Measurements from ENCODE around the gene PNPLA3. TPM values are rescaled to one million over a fixed set of nuclear protein-coding genes. Genes with fewer than 3 reads are reported as not detected.

The PNPLA3 gene, protein sequence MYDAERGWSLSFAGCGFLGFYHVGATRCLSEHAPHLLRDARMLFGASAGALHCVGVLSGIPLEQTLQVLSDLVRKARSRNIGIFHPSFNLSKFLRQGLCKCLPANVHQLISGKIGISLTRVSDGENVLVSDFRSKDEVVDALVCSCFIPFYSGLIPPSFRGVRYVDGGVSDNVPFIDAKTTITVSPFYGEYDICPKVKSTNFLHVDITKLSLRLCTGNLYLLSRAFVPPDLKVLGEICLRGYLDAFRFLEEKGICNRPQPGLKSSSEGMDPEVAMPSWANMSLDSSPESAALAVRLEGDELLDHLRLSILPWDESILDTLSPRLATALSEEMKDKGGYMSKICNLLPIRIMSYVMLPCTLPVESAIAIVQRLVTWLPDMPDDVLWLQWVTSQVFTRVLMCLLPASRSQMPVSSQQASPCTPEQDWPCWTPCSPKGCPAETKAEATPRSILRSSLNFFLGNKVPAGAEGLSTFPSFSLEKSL
- total RNA-seq: 1.3 and 1.7 TPM in 2 replicates

DNA sequence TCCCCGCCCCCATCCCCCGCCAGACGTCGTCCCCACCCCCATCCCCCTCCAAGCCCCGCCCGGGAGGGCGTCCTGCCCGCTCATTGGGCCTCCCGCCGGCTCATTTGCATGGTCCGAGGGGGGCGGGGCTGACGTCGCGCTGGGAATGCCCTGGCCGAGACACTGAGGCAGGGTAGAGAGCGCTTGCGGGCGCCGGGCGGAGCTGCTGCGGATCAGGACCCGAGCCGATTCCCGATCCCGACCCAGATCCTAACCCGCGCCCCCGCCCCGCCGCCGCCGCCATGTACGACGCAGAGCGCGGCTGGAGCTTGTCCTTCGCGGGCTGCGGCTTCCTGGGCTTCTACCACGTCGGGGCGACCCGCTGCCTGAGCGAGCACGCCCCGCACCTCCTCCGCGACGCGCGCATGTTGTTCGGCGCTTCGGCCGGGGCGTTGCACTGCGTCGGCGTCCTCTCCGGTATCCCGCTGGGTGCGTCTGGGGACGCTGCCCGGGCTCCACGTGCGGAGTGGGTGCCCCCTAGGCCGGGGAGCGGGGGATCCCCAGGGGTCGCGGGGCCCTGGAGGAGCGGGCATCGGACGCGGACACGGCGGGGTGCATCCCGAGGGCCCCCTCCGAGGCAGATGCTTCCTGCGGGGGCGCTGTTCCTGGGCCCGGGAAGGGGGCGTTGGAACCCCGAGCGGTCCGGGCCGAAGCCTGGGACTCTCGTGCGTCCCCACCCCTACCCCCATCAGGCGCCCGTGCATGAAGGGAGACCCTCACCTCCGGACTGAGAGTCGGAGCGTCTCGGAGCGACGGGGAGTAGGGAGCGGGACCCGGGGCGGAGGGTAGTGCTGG, at the start of gene PNPLA3:
TSS of gene PNPLA3 (plus strand) at position 175 of the 834 bp plus-strand sequence. CDS start at position 282, 107 bp downstream.
- Mint-ChIP-seq H3K27ac (peak within 1 kb of the TSS; percentile 50), H3K4me3 (ENCODE audit: low read depth) (peak within 1 kb of the TSS; percentile 78), H3K9me3 (no peaks in the 10 kb centered on the region), H3K36me3 (ENCODE audit: low read depth) (no peaks in the 10 kb centered on the region), H3K27me3 (ENCODE audit: low read depth) (peaks cover 16% of the 10 kb centered on the region), H3K4me1 (ENCODE audit: low read depth) (peaks cover 6% of the 10 kb centered on the region)
- intact Hi-C loops (cut with micrococcal nuclease): no loop called here
- peak; percentile 77 for DNase-seq (ENCODE audit: low spot score)

DNA sequence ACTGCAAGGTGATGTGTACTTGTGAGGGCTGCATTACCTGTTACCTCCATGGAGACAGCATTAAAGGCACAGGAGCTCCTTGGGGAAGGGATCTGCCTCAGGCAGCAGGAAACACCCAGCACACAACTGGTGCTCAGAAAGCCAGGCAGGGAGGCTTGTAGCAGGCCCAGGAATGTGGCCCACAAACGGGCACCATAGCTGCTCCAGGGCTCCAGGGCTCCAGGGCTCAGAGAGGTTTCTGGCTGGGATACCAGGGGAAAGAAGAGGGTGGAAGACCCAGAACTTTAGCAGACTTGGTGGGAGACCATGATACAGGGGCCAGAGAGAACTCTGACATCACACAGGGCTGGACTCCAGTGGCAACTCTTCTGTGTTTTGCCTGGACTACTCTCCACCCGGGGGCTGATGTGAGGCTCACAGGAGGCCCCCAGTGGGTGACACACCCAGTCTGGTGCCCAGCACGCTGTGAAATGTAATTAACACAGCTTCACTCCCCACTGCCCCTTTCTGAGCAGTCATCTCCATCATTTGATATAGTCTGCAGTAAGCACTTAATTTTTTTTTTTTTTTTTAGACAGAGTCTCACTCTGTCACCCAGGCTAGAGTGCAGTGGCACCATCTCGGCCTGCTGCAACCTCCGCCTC, 46.6 kb upstream of the PNPLA3 start:
- no peaks in the 10 kb centered on the region for H3K9me3 Mint-ChIP-seq
- H3K4me1 Mint-ChIP-seq (ENCODE audit: low read depth): no peaks in the 10 kb centered on the region
- intact Hi-C loops (cut with micrococcal nuclease): no loop called here
- DNase-seq (ENCODE audit: low spot score): no peak
- no peaks in the 10 kb centered on the region for H3K27me3 Mint-ChIP-seq (ENCODE audit: low read depth)
- no peak overlapping the region for H3K27ac Mint-ChIP-seq
- no peaks in the 10 kb centered on the region for H3K36me3 Mint-ChIP-seq (ENCODE audit: low read depth)
- H3K4me3 Mint-ChIP-seq (ENCODE audit: low read depth): no peak overlapping the region

DNA sequence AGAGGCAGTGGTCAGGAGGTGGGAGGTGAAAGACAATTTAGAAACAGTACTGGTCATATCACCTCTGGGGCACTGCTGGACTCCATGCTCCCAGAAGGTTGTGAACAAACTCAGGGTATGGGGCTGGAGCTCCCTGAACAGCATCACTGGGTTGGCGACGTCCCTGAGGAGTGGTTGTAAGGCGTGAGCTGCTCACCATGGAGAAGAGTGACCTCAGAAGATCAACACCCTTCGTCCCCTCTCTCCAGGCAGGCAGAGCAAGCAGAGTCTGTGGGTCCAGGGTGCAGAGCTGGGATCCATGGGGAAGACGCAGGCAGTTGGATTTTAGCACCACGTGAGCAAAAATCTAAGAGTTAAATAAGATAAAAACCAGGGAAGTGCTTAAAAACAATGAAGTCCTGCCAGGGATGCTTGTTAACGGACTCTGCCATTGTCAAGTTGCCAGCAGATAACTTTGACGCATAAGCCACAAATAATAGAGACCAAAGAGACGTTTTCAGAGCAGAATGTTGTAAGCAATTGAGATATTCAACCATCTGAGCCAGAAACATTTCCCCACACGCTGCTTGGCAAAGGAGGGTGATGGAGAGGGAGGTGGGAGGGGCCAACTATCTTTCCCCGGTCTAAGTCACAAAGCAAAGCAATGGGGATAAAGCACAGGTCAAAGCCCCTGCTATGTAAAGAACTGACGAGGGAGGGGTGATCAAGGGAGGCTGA, 45.4 kb upstream of the PNPLA3 start:
- Mint-ChIP-seq H3K36me3 (ENCODE audit: low read depth) (no peaks in the 10 kb centered on the region), H3K27me3 (ENCODE audit: low read depth) (no peaks in the 10 kb centered on the region), H3K4me3 (ENCODE audit: low read depth) (no peak overlapping the region), H3K4me1 (ENCODE audit: low read depth) (no peaks in the 10 kb centered on the region), H3K9me3 (no peaks in the 10 kb centered on the region), H3K27ac (no peak overlapping the region)
- intact Hi-C loops (cut with micrococcal nuclease): no loop called here
- DNase-seq (ENCODE audit: low spot score): no peak

DNA sequence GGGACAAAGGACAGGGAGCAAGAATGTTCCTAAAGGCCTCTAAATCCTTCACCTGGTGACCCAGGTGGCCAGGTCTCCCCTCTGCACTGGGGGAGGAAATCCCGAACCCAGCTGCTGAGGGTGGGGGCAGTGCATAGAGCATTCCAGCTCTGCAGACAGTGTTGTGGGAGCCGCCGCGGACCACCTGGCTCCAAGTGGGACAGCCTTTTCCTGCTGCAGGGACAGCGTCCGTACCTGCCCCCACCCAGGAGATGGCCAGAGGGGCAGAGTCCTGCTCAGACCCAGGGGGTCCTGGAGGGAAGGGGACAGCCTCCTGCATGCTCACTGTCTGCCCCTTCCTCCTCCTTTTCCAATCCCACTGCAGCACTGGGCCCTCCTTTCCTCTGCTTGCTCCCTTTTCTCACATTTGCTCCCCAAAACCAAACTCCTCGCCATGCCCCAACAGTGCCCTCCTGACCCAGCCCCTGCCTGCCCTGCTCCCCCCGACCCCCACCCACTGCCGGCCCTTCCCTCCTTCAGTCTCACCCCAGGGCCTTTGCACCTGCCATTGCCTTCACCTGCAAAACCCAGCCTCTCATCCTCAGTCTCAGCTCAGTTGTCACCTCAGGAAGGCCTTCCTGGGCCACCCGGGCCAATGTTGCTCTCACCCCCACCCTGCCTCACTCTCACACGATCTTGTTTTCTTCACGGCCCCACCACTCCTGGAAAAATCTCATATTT, 44.6 kb upstream of the PNPLA3 start:
- H3K27me3 Mint-ChIP-seq (ENCODE audit: low read depth): no peaks in the 10 kb centered on the region
- intact Hi-C loops (cut with micrococcal nuclease): no loop called here
- no peak overlapping the region for H3K4me3 Mint-ChIP-seq (ENCODE audit: low read depth)
- no peaks in the 10 kb centered on the region for H3K9me3 Mint-ChIP-seq
- no peak for DNase-seq (ENCODE audit: low spot score)
- H3K27ac Mint-ChIP-seq: no peak overlapping the region
- H3K36me3 Mint-ChIP-seq (ENCODE audit: low read depth): no peaks in the 10 kb centered on the region
- H3K4me1 Mint-ChIP-seq (ENCODE audit: low read depth): no peaks in the 10 kb centered on the region

DNA sequence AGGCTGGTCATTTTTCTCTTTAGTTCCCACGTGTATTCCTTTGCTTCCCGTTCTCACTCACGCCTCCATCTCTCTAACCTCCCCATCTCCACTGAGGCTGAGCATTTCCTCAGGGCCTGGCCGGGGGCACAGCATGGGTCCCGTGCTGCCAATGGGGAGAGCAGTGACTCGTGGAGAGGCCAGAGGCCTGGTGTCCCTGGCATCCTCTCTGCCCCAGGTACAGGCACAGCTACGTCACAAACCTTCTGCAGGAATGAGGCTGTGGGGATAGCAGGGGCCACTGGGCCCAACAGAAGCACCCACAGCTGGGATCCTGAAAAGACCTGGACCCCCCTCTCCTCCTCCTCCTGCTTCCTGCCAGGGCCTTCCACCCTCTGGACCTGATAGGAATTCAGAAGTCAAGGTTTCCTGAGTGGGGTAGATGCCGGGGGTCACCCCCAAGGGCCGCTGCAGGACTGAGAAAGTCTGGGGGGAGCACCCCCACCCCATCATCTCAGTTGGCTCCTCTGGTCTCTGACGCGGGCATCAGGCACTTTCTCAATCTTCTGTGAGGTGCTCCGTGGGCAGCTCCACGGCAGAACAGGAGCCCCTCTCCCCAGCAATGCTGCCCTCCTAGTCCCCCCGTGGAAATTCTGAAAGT, 43.6 kb upstream of the PNPLA3 start:
- Mint-ChIP-seq H3K27ac (no peak overlapping the region), H3K4me3 (ENCODE audit: low read depth) (no peak overlapping the region), H3K36me3 (ENCODE audit: low read depth) (no peaks in the 10 kb centered on the region), H3K27me3 (ENCODE audit: low read depth) (no peaks in the 10 kb centered on the region), H3K9me3 (no peaks in the 10 kb centered on the region), H3K4me1 (ENCODE audit: low read depth) (no peaks in the 10 kb centered on the region)
- no peak for DNase-seq (ENCODE audit: low spot score)
- intact Hi-C loops (cut with micrococcal nuclease): no loop called here

DNA sequence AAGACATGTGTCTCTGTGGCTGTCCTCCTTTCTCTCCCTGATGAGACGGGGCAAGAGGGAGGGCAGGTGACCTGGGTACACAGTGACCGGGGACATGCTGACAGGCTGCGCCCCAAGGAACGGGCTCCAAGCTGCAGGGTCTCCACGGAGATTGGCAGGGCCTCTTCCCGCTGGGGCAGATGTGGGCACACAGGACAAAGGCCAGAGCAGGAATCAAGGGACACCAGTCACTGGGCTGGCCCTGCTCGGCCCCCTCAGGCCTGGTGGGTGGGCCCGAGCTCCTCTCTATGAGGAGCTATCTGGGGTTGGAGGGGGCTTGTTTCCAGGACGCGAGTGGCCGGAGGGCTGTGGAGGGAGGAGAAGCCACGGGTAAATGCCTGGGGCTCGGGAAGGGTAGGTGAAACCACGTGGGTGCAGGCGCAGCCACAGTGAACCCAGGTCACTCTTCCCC, 43.0 kb upstream of the PNPLA3 start:
- intact Hi-C loops (cut with micrococcal nuclease): no loop called here
- no peaks in the 10 kb centered on the region for H3K9me3 Mint-ChIP-seq
- H3K4me3 Mint-ChIP-seq (ENCODE audit: low read depth): no peak overlapping the region
- H3K27ac Mint-ChIP-seq: no peak overlapping the region
- H3K36me3 Mint-ChIP-seq (ENCODE audit: low read depth): no peaks in the 10 kb centered on the region
- H3K4me1 Mint-ChIP-seq (ENCODE audit: low read depth): no peaks in the 10 kb centered on the region
- H3K27me3 Mint-ChIP-seq (ENCODE audit: low read depth): no peaks in the 10 kb centered on the region
- DNase-seq (ENCODE audit: low spot score): no peak

DNA sequence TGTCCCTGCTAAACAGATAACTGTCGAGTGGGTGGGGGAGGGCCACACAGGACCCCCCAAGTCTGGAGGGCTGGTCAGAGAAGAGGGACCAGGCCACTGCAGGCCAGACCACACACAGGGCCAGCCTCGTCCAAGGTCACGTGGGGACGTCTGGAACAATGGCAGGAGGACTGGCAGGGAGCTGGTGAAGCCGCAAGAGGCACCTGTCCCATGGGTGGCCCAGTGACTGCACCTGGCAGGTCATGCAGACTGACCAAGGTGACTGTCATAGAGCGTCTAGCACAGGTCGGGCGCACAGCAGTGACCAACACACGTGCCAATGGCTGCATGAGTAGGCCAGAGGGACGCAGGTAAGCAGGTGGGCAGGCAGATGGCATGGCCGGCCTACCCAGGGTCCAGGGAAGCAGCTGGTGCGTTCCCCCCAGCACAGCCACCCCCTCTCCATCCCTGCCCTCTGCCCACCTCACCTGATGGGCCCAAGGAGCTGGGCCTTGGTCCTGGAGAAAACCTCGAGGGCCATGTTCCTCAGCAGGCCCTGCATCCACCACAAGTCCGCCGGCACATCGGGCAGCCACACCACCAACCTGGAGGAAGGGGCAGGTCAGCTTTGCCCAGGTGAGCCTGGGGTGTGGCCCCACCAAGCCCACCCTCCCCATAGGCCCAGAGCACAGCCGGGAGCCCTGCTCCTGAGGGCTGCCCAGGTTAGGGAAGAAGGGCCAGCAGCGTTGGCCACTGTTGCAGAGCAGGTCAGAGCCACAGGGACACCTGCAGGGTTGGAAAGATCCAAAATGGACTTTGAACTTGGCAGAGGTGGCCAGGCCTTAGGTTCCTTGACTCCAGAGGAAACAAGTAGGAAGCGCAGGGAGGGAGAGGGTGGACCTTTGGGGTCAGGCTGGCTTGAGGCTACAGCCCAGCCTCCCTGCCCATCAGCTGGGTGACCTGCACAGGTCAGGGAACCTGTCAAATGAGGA, 42.2 kb upstream of the PNPLA3 start:
- H3K4me1 Mint-ChIP-seq (ENCODE audit: low read depth): no peaks in the 10 kb centered on the region
- intact Hi-C loops (cut with micrococcal nuclease): no loop called here
- DNase-seq (ENCODE audit: low spot score): no peak
- H3K9me3 Mint-ChIP-seq: no peaks in the 10 kb centered on the region
- H3K27me3 Mint-ChIP-seq (ENCODE audit: low read depth): no peaks in the 10 kb centered on the region
- no peak overlapping the region for H3K27ac Mint-ChIP-seq
- H3K36me3 Mint-ChIP-seq (ENCODE audit: low read depth): no peaks in the 10 kb centered on the region
- no peak overlapping the region for H3K4me3 Mint-ChIP-seq (ENCODE audit: low read depth)

DNA sequence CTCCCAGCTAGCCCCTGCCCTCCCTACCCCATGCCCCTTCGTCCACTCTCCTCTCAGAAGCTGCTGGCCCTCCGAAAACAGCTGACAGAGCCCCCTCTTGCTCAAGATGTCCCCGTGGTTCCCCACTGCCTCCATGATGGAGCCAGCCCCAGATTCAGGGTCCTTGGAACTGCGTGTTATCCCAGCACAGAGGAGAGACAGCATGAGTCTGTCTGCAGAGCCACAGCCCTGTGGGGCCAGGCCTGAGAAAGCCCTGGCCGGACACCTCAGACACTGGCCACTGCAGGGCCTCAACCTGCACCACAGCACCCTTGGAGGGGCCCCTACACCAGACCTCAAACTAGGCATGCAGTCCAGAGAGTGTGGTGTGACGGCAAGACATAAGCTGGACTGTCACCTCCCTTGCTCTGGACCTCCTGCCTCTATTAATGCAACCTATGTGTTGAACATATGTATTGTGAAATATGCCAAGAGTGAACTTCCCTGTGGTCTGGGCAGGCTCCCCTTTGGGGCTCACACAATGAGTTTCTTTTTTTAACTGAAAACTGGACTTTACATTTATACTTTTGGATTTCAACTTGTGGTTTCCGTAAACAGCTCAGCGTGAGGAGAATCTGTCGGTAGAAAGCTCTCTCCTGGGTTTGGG, 41.4 kb upstream of the PNPLA3 start:
- no peaks in the 10 kb centered on the region for H3K4me1 Mint-ChIP-seq (ENCODE audit: low read depth)
- H3K9me3 Mint-ChIP-seq: no peaks in the 10 kb centered on the region
- no peak for DNase-seq (ENCODE audit: low spot score)
- H3K4me3 Mint-ChIP-seq (ENCODE audit: low read depth): no peak overlapping the region
- no peaks in the 10 kb centered on the region for H3K27me3 Mint-ChIP-seq (ENCODE audit: low read depth)
- no peak overlapping the region for H3K27ac Mint-ChIP-seq
- intact Hi-C loops (cut with micrococcal nuclease): no loop called here
- no peaks in the 10 kb centered on the region for H3K36me3 Mint-ChIP-seq (ENCODE audit: low read depth)

DNA sequence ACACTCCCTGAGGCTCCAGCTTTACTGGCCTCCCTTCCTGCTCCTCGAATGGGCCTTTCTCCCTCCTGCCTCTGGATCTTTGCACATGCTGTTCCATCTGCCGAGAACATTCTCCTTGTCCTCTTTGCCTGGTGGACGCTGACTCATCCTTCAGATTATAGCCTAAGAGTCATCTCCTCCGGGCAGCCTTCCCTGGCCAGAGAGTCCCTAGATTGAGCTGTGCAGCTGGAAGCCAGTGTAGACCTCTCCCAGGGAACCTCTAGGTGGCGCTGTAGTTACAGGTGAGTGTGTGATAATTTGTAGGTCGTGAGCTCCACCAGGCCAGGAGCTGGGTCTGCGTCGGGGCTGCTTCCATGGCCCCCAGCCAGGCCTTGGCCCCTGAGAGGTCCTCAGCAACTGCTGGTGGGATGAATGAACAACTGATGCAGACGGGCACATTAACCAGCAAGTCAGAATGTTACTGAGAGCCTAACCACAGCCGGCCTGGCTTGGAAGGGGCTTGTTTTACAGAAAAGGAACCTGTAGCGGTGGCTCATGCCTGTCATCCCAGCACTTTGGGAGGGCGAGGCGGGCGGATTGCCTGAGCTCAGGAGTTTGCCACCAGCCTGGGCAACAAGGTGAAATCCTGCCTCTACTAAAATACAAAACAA, 40.5 kb upstream of the PNPLA3 start:
- DNase-seq (ENCODE audit: low spot score): peak; percentile 46
- Mint-ChIP-seq H3K27ac (no peak overlapping the region), H3K4me3 (ENCODE audit: low read depth) (no peak overlapping the region), H3K36me3 (ENCODE audit: low read depth) (no peaks in the 10 kb centered on the region), H3K27me3 (ENCODE audit: low read depth) (no peaks in the 10 kb centered on the region), H3K4me1 (ENCODE audit: low read depth) (no peaks in the 10 kb centered on the region), H3K9me3 (no peaks in the 10 kb centered on the region)
- intact Hi-C loops (cut with micrococcal nuclease): no loop called here

DNA sequence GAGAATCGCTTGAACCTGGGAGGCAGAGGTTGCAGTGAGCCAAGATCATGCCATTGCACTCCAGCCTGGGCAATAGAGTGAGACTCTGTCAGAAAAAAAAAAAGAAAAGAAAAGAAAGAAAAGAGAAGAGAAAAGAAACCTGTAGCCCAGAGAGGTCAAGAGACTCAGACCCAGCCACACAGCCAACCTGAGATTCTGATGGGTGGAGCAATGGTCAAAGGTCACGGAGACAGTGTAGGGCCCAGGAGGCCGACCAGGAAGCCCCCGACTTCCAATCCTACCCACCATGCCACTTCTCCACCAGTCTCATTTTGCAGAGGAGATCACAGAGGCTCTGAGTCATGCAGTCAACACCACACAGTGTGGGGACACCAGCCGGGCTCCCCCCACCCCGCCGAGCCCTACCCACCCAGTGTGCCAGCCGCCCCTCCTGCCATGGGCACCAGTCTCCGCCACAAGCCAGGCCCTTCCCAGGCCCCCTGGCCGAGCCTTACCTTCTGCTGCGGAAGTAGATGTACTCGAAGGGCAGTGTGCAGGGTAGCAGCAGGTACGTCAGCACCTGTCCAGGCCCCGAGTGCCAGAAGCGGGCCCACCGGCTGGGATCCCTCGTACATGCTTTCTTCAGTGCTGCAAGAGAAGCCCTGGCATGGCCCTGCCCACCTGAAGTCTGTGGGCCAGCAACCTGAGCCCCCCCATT, 39.7 kb upstream of the PNPLA3 start:
- H3K4me1 Mint-ChIP-seq (ENCODE audit: low read depth): no peaks in the 10 kb centered on the region
- H3K27me3 Mint-ChIP-seq (ENCODE audit: low read depth): peaks cover under 1% of the 10 kb centered on the region
- no peak overlapping the region for H3K27ac Mint-ChIP-seq
- intact Hi-C loops (cut with micrococcal nuclease): no loop called here
- no peak for DNase-seq (ENCODE audit: low spot score)
- no peaks in the 10 kb centered on the region for H3K9me3 Mint-ChIP-seq
- H3K36me3 Mint-ChIP-seq (ENCODE audit: low read depth): no peaks in the 10 kb centered on the region
- no peak overlapping the region for H3K4me3 Mint-ChIP-seq (ENCODE audit: low read depth)
